ENCODE measurements around the gene KRT80.
"Not testable (repeated sequence)": the region's sequence is repeated elsewhere in the genome, so short reads cannot be mapped to it uniquely, and the experiment has no call there.

The KRT80 gene

DNA sequence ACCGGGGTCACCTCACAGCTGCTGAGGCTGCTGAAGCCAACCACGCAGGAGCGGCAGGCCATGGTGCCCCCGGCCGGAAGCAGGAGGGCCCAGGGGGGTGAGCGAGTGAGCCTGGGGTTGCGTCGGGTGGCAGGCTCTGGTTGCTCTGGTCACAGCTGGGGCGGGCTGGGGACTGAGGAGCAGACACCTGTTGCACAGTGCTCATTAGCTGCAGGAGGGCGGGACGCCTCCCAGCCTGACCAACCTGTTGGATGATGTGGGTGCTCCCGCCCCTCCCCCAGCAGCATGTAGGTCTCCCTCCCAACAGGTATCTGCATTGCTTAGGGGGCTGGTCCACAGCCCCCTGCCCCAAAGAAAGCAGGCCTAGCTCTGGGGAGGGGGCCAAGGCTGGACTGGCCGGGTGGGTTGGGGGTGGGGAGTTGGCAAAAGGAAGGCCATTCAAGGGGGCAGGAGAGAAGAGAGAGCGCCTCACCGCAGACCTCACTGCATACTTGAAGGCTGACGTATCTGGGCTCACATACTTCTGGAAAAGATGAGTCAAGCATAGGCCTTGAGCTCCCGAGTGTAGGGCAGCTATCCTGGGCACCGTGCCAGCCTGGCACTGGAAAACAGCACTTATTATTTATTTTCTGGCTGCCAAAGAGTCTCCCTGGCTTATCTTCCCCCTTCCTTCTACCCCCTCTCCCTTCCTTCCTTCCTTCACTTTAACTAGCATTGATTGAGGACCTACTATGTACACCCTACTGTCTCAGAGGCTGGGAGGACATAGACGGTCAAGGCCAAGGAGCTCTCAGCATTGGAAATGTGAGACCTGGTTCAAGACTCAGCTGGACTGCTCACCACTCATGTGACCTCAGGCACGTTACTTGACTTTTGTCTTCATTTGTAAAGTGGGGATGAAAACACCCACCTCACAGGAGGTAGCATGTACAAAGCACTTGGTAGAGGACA is at the start of gene KRT80:
KRT80 (minus strand) TSS at position 174 of the 951 bp plus-strand sequence; CDS start at position 62, 112 bp downstream.
- H3K27ac ChIP-seq: peak within 1 kb of the TSS; percentile 71
- TF ChIP-seq, protein P1, sequence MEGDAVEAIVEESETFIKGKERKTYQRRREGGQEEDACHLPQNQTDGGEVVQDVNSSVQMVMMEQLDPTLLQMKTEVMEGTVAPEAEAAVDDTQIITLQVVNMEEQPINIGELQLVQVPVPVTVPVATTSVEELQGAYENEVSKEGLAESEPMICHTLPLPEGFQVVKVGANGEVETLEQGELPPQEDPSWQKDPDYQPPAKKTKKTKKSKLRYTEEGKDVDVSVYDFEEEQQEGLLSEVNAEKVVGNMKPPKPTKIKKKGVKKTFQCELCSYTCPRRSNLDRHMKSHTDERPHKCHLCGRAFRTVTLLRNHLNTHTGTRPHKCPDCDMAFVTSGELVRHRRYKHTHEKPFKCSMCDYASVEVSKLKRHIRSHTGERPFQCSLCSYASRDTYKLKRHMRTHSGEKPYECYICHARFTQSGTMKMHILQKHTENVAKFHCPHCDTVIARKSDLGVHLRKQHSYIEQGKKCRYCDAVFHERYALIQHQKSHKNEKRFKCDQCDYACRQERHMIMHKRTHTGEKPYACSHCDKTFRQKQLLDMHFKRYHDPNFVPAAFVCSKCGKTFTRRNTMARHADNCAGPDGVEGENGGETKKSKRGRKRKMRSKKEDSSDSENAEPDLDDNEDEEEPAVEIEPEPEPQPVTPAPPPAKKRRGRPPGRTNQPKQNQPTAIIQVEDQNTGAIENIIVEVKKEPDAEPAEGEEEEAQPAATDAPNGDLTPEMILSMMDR (conservative IDR thresholded peaks at IDR 0.05): no peak

DNA sequence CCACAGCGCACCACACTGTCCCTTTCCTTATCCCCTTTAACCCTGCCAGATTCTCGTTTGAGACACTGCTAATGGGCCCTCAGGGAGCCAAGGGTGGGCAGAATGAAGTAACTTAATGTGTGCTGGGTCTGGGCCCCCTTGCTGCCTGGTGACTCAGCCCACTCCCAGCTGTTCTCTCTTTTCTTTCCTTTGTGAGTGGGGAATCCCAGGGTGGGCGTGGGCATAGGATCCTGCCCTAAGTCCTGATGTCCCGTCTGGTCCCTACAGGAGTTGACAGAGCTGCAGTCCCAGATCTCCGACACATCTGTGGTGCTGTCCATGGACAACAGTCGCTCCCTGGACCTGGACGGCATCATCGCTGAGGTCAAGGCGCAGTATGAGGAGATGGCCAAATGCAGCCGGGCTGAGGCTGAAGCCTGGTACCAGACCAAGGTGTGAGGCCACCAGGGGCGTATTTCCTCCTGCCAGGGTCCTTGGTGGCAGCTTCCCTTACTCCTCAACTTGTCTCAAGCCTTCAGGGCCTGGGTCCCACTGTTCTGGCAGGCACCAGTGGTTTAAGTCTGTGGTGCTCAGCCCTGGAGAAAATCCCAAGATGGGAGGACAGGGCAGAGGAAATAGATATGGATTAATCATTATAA is 49.5 kb upstream of the KRT80 start:
- TF ChIP-seq, protein P1 (conservative IDR thresholded peaks at IDR 0.05): no peak
- peak overlapping the region; percentile 94; the same call in 1 of the 2 replicates for H3K27ac ChIP-seq

DNA sequence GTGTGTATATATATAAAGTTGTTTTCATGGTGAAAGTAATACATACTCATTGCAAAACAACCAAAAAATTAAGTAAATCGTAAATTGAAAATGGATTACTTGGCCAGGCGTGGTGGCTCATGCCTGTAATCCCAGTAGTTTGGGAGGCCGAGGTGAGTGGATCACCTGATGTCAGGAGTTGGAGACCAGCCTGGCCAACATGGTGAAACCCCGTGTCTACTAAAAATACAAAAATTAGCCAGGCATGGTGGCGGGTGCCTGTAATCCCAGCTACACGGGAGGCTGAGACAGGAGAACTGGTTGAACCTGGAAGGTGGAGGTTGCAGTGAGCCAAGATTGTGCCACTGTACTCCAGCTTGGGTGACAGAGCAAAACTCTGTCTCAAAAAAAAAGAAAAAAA is 48.4 kb upstream of the KRT80 start:
- not testable (repeated sequence) for H3K27ac ChIP-seq

DNA sequence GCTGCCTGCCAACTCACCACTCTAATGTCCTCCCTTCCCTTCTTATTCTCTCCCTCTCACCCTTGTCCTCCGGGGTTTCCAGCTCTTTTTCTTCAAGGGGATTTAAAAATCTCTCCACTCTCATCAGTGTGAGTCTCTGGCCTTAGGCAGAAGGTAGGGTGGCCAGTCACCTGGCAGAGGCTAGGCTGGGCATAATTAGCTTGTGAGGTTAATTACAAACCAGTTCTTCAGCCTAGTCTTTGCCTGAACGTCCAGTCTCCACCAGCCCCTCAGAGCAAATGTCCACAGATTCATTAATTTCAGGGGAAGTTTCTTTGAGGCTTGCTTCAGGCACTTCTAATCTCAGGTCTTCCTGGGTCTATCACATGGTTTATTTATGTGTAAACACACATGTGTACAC is 48.0 kb upstream of the KRT80 start:
- H3K27ac ChIP-seq: no peak overlapping the region

DNA sequence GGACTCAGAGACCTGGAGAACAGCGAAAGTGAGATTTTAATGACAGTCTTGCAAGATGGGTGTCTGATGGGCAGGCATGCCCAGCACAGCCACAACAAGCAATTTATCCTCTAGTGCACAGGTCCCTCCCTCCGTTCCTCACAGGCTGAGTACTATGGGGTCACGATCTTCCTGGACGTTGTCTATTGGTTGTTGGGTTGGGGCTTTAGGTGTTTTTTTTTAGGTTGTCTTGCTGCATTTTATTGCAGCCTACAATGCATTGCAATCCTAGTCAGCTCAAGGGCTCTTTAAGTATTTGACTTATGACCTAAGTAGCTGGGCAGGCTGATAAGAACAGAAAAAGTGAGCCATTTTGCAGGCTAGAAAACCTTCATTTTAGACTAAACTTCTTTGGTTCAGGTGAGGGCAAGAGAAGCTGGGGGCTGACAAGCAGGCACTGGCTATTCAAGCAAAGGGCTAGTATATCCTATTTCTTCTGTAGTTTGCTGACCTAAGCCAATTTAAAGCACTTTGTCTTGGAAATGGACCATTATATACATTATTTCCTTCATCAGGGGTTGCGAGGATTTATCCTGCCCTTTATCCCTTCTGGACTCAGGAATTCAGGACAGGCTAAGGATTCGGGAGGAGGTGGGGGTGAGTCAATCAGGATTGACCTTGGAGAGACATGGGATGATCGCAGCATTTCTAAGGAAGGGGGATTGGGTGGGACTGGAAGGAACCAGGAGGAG is 47.3 kb upstream of the KRT80 start:
- H3K27ac ChIP-seq: no peak overlapping the region
- TF ChIP-seq, protein P1 (conservative IDR thresholded peaks at IDR 0.05): no peak

More for the DNA sequence above, 48.0 kb upstream of the KRT80 start:
- TF ChIP-seq, protein P1 (conservative IDR thresholded peaks at IDR 0.05): no peak

DNA sequence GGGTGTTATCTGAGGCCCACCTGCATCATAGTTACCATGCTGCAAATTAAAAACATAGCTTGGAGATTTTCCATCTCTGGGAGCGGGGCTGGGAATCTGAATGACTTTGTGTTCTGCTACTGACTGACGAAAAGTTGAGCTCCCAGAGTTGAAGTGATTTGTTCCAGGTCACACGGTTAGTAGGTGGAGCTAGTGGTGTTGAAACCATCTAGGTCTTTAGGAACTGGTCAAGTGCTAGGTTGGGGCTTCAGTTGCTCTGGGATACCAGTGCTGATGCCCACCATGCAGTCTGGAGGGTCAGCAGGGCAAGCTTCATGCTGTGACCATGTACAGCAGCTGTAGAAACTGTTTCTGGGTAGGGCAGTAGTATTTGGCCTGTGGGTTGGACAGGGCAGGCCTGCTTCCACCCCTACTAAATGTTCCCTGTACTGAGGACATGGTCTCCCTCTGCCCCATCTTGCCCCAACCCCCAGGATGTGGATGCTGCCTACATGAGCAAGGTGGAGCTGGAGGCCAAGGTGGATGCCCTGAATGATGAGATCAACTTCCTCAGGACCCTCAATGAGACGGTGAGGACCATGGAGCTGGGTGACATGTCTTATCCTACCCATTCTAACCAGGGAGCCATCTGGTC is 46.5 kb upstream of the KRT80 start:
- no peak overlapping the region for H3K27ac ChIP-seq
- TF ChIP-seq, protein P1 (conservative IDR thresholded peaks at IDR 0.05): no peak

DNA sequence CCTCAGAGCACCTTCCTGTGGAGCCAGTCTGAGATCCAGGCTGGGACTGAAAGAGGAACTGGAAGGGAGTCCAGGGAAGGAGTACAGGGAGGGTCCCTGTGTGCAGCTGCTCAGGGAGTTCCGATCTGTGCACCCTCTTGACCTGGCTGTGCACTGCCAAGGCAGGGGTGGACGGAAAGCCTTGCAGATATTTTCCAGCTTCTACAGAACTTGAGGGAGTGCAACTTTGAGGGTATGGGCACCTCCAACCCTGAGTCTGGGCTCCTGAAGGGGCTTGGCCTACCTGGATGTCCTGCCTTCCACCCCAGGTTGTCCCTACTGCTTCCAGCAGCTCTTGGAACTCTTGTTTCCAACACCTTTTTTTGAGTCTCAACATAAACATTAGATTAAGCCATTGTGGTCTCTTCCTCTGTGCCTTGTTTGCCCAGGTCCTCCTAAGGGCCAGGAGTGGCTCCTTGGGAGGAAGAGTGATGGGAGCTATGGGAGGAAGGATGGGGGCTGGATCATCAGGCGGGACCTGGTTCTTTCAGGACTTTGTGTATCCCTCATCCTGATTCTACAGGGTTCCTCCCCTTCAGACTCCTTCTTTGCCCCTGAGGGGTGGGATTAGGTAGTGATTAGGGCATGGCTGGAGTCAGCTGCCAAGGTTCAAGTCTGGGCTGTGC is 44.7 kb upstream of the KRT80 start:
- TF ChIP-seq, protein P1 (conservative IDR thresholded peaks at IDR 0.05): no peak
- no peak overlapping the region for H3K27ac ChIP-seq

Data from VCaP (cell line).